ENCODE data around the gene FBXW9.

FBXW9 gene

DNA sequence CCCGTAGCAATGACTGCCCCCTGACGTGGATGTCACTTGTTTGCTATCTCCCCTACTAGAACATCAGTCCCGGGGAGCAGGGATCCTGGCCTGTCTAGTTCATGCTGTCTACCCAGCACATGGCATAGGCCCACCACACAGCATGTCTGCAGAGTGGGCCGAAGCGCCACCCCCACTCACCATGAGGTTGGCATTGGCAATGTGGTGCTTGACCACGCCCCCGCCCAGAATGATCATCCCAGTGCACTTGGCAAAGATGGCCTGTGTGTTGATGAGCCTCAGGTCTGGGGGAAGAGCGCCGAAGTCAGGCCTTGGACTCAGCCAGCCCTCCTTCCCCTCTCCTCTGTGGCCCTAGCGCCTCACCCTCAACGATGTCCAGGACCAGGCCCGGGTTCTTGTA lies 19.5 kb downstream of the FBXW9 start:
- peak overlapping the region; percentile 31 for H3K27ac ChIP-seq
- H3K27me3 ChIP-seq, result no peaks in the 10 kb centered on the region
- TF ChIP-seq, protein P1, sequence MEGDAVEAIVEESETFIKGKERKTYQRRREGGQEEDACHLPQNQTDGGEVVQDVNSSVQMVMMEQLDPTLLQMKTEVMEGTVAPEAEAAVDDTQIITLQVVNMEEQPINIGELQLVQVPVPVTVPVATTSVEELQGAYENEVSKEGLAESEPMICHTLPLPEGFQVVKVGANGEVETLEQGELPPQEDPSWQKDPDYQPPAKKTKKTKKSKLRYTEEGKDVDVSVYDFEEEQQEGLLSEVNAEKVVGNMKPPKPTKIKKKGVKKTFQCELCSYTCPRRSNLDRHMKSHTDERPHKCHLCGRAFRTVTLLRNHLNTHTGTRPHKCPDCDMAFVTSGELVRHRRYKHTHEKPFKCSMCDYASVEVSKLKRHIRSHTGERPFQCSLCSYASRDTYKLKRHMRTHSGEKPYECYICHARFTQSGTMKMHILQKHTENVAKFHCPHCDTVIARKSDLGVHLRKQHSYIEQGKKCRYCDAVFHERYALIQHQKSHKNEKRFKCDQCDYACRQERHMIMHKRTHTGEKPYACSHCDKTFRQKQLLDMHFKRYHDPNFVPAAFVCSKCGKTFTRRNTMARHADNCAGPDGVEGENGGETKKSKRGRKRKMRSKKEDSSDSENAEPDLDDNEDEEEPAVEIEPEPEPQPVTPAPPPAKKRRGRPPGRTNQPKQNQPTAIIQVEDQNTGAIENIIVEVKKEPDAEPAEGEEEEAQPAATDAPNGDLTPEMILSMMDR (IDR thresholded peaks at IDR 0.05), result no peak
- H3K4me1 ChIP-seq (ENCODE audit: control insufficient read depth in 1 of 2, insufficient read depth in 1 of 2, low read depth in 1 of 2, low read length in 1 of 2), result peaks cover 7 to 14% of the 10 kb centered on the region in 2 experiments
- H3K9me3 ChIP-seq, result no peaks in the 10 kb centered on the region
- H3K4me3 ChIP-seq (ENCODE audit: low read depth in 1 of 2, low read length in 1 of 2), result no peak overlapping the region
- H3K36me3 ChIP-seq, result peaks cover 66% of the 10 kb centered on the region

DNA sequence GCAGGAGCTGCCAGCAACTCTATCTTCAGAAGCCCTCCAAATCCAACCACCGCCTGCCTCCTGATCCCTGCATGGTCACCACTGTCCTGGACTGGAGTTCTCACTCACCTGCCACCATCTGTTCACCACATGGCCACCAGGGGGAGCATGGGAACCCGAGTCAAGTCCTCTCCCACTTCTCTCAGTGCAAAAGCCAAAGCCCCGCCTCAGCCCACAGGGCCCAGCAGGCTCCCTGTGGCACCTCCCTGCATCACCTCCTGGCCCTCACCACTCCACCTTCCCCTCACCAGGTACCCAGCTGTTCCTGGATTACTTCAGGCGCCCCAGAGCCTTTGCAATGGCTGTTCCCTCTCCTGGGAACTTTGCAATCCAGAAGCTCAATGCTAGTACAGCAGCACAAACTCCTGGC lies 20.0 kb downstream of the FBXW9 start:
- peaks cover 69% of the 10 kb centered on the region for H3K36me3 ChIP-seq

DNA sequence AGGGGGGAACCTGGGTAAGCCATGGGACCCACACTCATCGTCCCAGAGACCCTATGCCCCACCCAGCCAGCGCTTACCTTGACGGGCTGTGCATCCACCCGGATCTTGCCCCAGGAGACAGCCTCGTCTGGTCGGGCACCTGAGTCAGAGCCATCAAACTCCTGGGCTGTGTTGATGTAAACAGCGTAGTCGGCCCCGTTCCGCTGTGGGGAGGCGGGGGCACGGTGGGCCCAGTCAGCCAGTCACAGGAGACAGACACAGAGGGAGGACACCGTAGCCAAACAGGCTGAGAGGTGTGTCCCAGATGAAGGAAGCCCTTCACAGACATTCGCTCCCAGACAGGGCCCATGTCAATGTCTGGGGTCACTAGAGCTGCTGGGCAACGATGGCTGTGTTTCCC lies 20.5 kb downstream of the FBXW9 start:
- H3K27ac ChIP-seq, result no peak overlapping the region
- TF ChIP-seq, protein P1 (IDR thresholded peaks at IDR 0.05), result no peak
- peaks cover 3 to 7% of the 10 kb centered on the region in 2 experiments for H3K4me1 ChIP-seq (ENCODE audit: control insufficient read depth in 1 of 2, insufficient read depth in 1 of 2, low read depth in 1 of 2, low read length in 1 of 2)
- H3K9me3 ChIP-seq, result no peaks in the 10 kb centered on the region
- no peaks in the 10 kb centered on the region for H3K27me3 ChIP-seq
- H3K36me3 ChIP-seq, result peaks cover 69% of the 10 kb centered on the region
- H3K4me3 ChIP-seq (ENCODE audit: low read depth in 1 of 2, low read length in 1 of 2), result no peak overlapping the region

More for the DNA sequence above, 20.0 kb downstream of the FBXW9 start:
- Histone ChIP-seq H3K4me1 (ENCODE audit: control insufficient read depth in 1 of 2, insufficient read depth in 1 of 2, low read depth in 1 of 2, low read length in 1 of 2) (peaks cover 7 to 12% of the 10 kb centered on the region in 2 experiments), H3K27ac (peak overlapping the region; percentile 31), H3K4me3 (ENCODE audit: low read depth in 1 of 2, low read length in 1 of 2) (no peak overlapping the region), H3K9me3 (no peaks in the 10 kb centered on the region), H3K27me3 (no peaks in the 10 kb centered on the region)
- TF ChIP-seq, protein P1 (IDR thresholded peaks at IDR 0.05), result peak; percentile 85

DNA sequence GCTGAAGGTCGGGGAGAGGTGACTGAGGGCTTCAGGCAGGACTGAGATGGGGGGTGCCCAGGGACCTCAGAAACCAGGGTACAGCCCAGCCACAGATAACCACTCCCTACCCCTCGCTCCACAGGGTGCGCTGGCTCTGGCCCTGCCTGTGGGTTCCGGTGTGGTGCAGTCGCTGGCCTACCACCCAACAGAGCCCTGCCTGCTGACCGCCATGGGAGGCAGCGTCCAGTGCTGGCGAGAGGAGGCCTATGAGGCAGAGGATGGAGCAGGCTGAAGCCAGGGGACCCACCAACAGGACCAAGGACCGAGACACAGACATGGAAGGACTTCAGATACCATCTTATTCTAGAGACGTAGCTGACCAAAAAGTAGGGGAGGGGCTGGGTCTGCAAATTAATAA lies 21.0 kb downstream of the FBXW9 start:
- Histone ChIP-seq H3K27ac (no peak overlapping the region), H3K27me3 (no peaks in the 10 kb centered on the region), H3K4me3 (ENCODE audit: low read depth in 1 of 2, low read length in 1 of 2) (no peak overlapping the region), H3K36me3 (peaks cover 69% of the 10 kb centered on the region), H3K4me1 (ENCODE audit: control insufficient read depth in 1 of 2, insufficient read depth in 1 of 2, low read depth in 1 of 2, low read length in 1 of 2) (peaks cover 4 to 9% of the 10 kb centered on the region in 2 experiments), H3K9me3 (no peaks in the 10 kb centered on the region)
- TF ChIP-seq, protein P1 (IDR thresholded peaks at IDR 0.05), result no peak

DNA sequence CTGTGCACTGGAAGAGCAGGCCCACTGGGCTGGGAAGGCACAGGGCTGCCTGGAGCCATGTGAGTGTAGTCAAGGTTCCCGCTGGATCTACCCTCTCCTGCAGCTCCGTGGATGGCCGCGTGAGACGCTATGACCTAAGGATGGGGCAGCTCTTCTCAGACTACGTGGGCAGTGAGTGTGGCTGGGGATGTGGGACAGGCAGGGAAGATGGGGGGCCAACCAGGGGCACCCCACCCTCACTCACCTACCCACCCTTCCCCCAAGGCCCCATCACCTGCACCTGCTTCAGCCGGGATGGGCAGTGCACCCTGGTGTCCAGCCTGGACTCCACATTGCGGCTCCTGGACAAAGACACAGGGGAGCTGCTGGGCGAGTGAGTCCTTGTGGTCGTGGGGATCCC lies 23.7 kb downstream of the FBXW9 start:
- TF ChIP-seq, protein P1 (IDR thresholded peaks at IDR 0.05), result no peak
- H3K4me3 ChIP-seq (ENCODE audit: low read depth in 1 of 2, low read length in 1 of 2), result no peak overlapping the region
- H3K4me1 ChIP-seq (ENCODE audit: control insufficient read depth in 1 of 2, insufficient read depth in 1 of 2, low read depth in 1 of 2, low read length in 1 of 2), result peaks cover 23 to 26% of the 10 kb centered on the region in 2 experiments
- peaks cover 54% of the 10 kb centered on the region for H3K36me3 ChIP-seq
- no peaks in the 10 kb centered on the region for H3K27me3 ChIP-seq
- no peak overlapping the region for H3K27ac ChIP-seq
- no peaks in the 10 kb centered on the region for H3K9me3 ChIP-seq

Data from neutrophil (primary cell).